K562 (cell line): Measurements from ENCODE around the gene PTPRM.

Experiments
- ASH1L ChIP-seq: fragments of 450-650 bp; IDR thresholded peaks from 2 replicates; pipeline ENCODE4 v1.6.1; 2018; ENCODE audit warnings: borderline replicate concordance, mild to moderate bottlenecking, low read depth; ENCODE audit not compliant: partially characterized antibody
- EP300 ChIP-seq: IDR thresholded peaks from 2 replicates; pipeline ENCODE4 v1.6.1; 2012; ENCODE audit warnings: low read length, improper control_type of control experiment
- GABPA ChIP-seq: fragments of 200-800 bp; sonication (Bioruptor generic); conservative IDR thresholded peaks from 2 replicates; pipeline ENCODE4 v1.6.1; 2016; ENCODE audit warnings: low read depth, missing genetic modification characterization, missing compliant biosample characterization
- LARP7 ChIP-seq: fragments of 450-650 bp; IDR thresholded peaks from 2 replicates; pipeline ENCODE4 v1.6.1; 2016
- NR3C1 ChIP-seq: sonication (generic); formaldehyde crosslinking; IDR thresholded peaks from 2 replicates; pipeline ENCODE4 v1.8.1; 2022; ENCODE audit warnings: missing genetic modification reagents
- RCOR1 ChIP-seq, 2 experiments: IDR thresholded peaks; 2 replicates each; pipeline ENCODE4 v1.6.1; 2012; ENCODE audit warnings: low read depth in 2 of 2, low read length in 2 of 2, borderline replicate concordance in 1 of 2, improper control_type of control experiment in 1 of 2
- ZNF274 ChIP-seq: IDR thresholded peaks from 2 replicates; pipeline ENCODE4 v1.6.1; 2011; ENCODE audit warnings: low read depth, mild to moderate bottlenecking, low read length, moderate library complexity, borderline replicate concordance
- TF ChIP-seq, protein P1 (sequence below): fragments of 450-650 bp; formaldehyde crosslinking; conservative IDR thresholded peaks from 2 replicates; pipeline ENCODE4 v1.4.0; 2022; ENCODE audit warnings: mild to moderate bottlenecking, missing genetic modification characterization
- TF ChIP-seq, protein P2 (sequence below), 3 experiments: IDR thresholded peaks in 2 of 3; conservative IDR thresholded peaks in 1 of 3; 2 replicates each; pipeline ENCODE4 v1.5.1; 2011 to 2012; ENCODE audit warnings: low read length in 3 of 3, mild to moderate bottlenecking in 3 of 3, control low read depth in 2 of 3, improper control_type of control experiment in 1 of 3, inconsistent platforms in 1 of 3, low read depth in 1 of 3, mixed read lengths in 1 of 3, moderate library complexity in 1 of 3; ENCODE audit not compliant: insufficient read depth in 2 of 3
- TF ChIP-seq, protein P3 (sequence below): sonication (generic); formaldehyde crosslinking; IDR thresholded peaks from 2 replicates; pipeline ENCODE4 v1.8.0; 2022; ENCODE audit warnings: missing genetic modification reagents, mild to moderate bottlenecking, moderate library complexity, borderline replicate concordance
- TF ChIP-seq, protein P4 (sequence below): fragments of 450-650 bp; IDR thresholded peaks from 2 replicates; pipeline ENCODE4 v1.6.1; 2016

DNA sequence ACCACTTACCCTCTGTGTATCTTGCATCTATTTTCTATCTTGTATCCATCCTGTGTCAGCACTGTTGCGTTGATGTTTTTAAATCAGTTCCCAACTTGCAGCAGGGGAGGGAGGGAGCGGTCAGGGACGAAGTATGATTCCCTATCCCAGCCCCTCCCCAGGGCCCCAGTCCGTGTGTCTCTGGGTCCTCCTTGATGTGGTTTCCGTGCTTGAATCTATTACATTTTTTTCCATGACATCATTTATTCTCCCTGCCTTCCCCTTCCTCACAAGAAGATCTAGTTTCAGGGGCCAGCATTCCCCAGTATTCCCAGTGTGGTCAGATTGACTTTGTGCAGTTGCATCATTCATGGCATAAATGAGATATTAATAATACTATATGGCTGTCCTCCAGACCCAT lies 479.3 kb downstream of the PTPRM start:
- TF ChIP-seq, protein P1, sequence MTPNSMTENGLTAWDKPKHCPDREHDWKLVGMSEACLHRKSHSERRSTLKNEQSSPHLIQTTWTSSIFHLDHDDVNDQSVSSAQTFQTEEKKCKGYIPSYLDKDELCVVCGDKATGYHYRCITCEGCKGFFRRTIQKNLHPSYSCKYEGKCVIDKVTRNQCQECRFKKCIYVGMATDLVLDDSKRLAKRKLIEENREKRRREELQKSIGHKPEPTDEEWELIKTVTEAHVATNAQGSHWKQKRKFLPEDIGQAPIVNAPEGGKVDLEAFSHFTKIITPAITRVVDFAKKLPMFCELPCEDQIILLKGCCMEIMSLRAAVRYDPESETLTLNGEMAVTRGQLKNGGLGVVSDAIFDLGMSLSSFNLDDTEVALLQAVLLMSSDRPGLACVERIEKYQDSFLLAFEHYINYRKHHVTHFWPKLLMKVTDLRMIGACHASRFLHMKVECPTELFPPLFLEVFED, result no peak
- TF ChIP-seq, protein P2, sequence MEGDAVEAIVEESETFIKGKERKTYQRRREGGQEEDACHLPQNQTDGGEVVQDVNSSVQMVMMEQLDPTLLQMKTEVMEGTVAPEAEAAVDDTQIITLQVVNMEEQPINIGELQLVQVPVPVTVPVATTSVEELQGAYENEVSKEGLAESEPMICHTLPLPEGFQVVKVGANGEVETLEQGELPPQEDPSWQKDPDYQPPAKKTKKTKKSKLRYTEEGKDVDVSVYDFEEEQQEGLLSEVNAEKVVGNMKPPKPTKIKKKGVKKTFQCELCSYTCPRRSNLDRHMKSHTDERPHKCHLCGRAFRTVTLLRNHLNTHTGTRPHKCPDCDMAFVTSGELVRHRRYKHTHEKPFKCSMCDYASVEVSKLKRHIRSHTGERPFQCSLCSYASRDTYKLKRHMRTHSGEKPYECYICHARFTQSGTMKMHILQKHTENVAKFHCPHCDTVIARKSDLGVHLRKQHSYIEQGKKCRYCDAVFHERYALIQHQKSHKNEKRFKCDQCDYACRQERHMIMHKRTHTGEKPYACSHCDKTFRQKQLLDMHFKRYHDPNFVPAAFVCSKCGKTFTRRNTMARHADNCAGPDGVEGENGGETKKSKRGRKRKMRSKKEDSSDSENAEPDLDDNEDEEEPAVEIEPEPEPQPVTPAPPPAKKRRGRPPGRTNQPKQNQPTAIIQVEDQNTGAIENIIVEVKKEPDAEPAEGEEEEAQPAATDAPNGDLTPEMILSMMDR (IDR thresholded peaks at IDR 0.05 in 2 of 3, conservative IDR thresholded peaks at IDR 0.05 in 1 of 3; ENCODE audit: insufficient read depth in 2 of 3, low read depth in 1 of 3, low read length in 3 of 3), result no peak
- TF ChIP-seq GABPA (tag) (no peak), EP300 (no peak), ZNF274 (no peak), LARP7 (no peak), RCOR1 (IDR thresholded peaks at IDR 0.05; ENCODE audit: borderline replicate concordance in 1 of 2, low read depth in 2 of 2, low read length in 2 of 2) (no peak), NR3C1 (CRISPR knock-in tag) (no peak), ASH1L (no peak)
- TF ChIP-seq, protein P3, sequence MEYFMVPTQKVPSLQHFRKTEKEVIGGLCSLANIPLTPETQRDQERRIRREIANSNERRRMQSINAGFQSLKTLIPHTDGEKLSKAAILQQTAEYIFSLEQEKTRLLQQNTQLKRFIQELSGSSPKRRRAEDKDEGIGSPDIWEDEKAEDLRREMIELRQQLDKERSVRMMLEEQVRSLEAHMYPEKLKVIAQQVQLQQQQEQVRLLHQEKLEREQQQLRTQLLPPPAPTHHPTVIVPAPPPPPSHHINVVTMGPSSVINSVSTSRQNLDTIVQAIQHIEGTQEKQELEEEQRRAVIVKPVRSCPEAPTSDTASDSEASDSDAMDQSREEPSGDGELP (CRISPR knock-in tag), result no peak
- TF ChIP-seq, protein P4, sequence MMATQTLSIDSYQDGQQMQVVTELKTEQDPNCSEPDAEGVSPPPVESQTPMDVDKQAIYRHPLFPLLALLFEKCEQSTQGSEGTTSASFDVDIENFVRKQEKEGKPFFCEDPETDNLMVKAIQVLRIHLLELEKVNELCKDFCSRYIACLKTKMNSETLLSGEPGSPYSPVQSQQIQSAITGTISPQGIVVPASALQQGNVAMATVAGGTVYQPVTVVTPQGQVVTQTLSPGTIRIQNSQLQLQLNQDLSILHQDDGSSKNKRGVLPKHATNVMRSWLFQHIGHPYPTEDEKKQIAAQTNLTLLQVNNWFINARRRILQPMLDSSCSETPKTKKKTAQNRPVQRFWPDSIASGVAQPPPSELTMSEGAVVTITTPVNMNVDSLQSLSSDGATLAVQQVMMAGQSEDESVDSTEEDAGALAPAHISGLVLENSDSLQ, result no peak
